BLaER1 treated with 17β-estradiol and CSF1 and Interleukin-3, amounts not matched to agents 10 nM and 100 nM (cell line): Measurements from ENCODE around the gene NAP1L5.

Experiments
- H3K27ac ChIP-seq, 11 experiments: shearing (Covaris generic); formaldehyde crosslinking; 2 replicates each; pipeline ENCODE4 v1.8.1; 2022
- H3K27me3 ChIP-seq, 11 experiments: shearing (Covaris generic); formaldehyde crosslinking; 2 replicates each; pipeline ENCODE4 v1.8.1; 2022
- H3K36me3 ChIP-seq, 11 experiments: shearing (Covaris generic); formaldehyde crosslinking; 2 replicates each; pipeline ENCODE4 v1.8.1; 2022
- H3K4me1 ChIP-seq, 10 experiments: shearing (Covaris generic); formaldehyde crosslinking; 2 replicates each; pipeline ENCODE4 v1.8.1; 2022
- H3K4me2 ChIP-seq, 11 experiments: shearing (Covaris generic); formaldehyde crosslinking; 2 replicates each; pipeline ENCODE4 v1.8.1; 2022
- H3K4me3 ChIP-seq, 10 experiments: shearing (Covaris generic); formaldehyde crosslinking; 2 replicates each; pipeline ENCODE4 v1.8.1; 2022
- H3K9ac ChIP-seq, 11 experiments: shearing (Covaris generic); formaldehyde crosslinking; 2 replicates each; pipeline ENCODE4 v1.8.1; 2022
- H3K9me3 ChIP-seq, 11 experiments: shearing (Covaris generic); formaldehyde crosslinking; replicated peaks in 1 of 11; 2 replicates each; pipeline ENCODE4 v1.8.1; 2022
- H4K20me1 ChIP-seq, 11 experiments: shearing (Covaris generic); formaldehyde crosslinking; 2 replicates each; pipeline ENCODE4 v1.8.1; 2022
- Cebpa-rat ChIP-seq, 11 experiments: shearing (Covaris generic); IDR thresholded peaks; 2 replicates each; pipeline ENCODE4 v1.8.1; 2022

The NAP1L5 gene, protein sequence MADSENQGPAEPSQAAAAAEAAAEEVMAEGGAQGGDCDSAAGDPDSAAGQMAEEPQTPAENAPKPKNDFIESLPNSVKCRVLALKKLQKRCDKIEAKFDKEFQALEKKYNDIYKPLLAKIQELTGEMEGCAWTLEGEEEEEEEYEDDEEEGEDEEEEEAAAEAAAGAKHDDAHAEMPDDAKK

DNA sequence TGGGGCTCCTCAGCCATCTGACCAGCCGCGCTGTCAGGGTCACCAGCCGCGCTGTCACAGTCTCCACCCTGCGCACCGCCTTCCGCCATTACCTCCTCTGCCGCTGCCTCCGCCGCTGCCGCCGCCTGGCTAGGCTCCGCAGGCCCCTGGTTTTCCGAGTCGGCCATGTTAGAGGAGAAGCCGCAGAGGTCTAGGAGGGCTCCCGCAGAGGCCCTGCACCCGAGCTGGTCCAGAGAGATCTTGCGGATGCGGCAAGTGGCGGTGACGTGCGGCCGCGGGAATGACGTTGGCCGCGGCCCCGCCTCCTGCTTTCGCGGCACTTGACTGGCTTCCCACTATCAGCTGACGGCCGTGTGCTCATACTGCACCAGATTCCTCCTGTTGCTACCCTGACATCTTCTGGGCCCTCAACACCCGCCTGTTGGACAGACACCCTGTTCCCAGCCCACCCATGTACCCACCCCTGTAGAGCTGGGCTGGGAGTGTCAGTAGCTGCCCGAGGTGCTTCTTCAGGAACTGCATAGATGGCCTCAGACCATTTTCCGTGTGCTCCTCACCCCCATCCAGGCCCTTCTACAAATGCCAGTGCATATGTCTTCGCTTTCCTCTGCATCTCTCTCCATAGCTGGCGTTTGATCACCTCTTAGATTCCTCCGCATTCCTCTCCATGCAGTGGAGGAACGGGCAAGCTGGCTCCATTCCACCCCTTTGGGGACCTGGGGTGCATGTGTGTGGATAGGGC is at the start of gene NAP1L5:
Gene NAP1L5 (minus strand): TSS at position 242 of the 742 bp plus-strand sequence. CDS start 75 bp downstream, at position 167.
- Histone ChIP-seq H3K4me3 (peak within 1 kb of the TSS; percentile 59 to 76 (median 69)), H3K27me3 (no peaks in the 10 kb centered on the region), H3K4me2 (peak within 1 kb of the TSS; percentile 54 to 88 (median 73)), H3K9ac (peak within 1 kb of the TSS; percentile 53 to 74 (median 71)), H3K9me3 (peaks cover 0 to 6% (median 0%) of the 10 kb centered on the region in 11 experiments; a peak in 6 of 22 replicates), H3K4me1 (peaks cover 0 to 4% (median 0%) of the 10 kb centered on the region in 10 experiments; a peak in 2 of 20 replicates), H3K27ac (peak within 1 kb of the TSS in 9 of 11 experiments; percentile 33 to 61 (median 48); a peak in 15 of 22 replicates), H4K20me1 (no peaks in the 10 kb centered on the region), H3K36me3 (peaks cover 0 to 55% (median 4%) of the 10 kb centered on the region in 11 experiments; a peak in 9 of 22 replicates)
- TF ChIP-seq Cebpa-rat (IDR thresholded peaks at IDR 0.05), result no peak

DNA sequence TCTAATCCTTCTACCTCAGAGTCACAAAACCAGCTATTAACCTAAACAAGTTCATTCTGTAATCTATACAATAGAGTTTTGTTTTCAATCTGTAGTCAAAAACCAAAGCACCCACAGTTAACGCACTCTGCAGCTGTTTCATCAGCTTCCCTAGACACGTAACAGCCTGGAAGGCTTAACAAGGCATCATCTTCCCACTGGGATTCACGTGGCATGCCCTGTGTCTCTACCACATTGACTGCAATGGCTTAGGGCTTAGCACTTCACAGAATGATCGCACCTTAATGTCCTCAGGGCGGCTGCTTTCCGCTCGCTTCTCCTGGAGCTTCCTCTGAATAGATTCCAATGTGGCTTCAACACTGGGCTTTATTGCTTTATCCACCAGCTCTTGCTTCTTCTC is 49.7 kb upstream of the NAP1L5 start:
- Histone ChIP-seq H3K9ac (no peak overlapping the region), H3K4me3 (no peak overlapping the region), H3K27ac (no peak overlapping the region), H3K36me3 (peaks cover 0 to 100% (median 0%) of the 10 kb centered on the region in 11 experiments; a peak in 9 of 22 replicates), H3K4me2 (no peak overlapping the region), H3K27me3 (no peaks in the 10 kb centered on the region), H4K20me1 (peaks cover 0 to 5% (median 0%) of the 10 kb centered on the region in 11 experiments; a peak in 3 of 22 replicates), H3K9me3 (0 out of 22 replicates have a peak, but pooled peaks cover 0 to 5% (median 0%) of the 10 kb centered on the region in 11 experiments), H3K4me1 (peaks cover 0 to 14% (median 10%) of the 10 kb centered on the region in 10 experiments; a peak in 15 of 20 replicates)
- no peak for TF ChIP-seq Cebpa-rat (IDR thresholded peaks at IDR 0.05)

DNA sequence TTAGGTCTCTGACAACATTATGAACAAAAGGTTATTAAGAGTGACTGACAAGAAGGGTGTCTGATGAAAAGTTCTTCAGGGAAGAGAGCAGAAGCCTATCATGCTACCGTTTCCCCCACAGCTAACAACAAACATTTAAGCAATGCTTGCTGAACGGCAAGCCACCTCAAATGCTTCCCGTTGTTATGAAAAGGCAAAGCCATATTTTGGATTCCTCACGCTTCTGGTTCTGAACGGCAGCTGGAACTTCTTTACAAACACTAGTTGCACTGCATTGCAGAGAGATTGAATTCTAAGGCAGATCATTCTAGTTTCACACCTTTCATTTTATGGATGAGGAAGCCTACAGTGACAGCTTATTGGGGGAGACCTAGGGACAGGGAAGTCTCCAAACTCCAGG is 48.6 kb upstream of the NAP1L5 start:
- Histone ChIP-seq H3K4me1 (peaks cover 0 to 20% (median 17%) of the 10 kb centered on the region in 10 experiments; a peak in 15 of 20 replicates), H3K36me3 (peaks cover 0 to 100% (median 0%) of the 10 kb centered on the region in 11 experiments; a peak in 9 of 22 replicates), H3K9ac (no peak overlapping the region), H4K20me1 (peaks cover 0 to 16% (median 0%) of the 10 kb centered on the region in 11 experiments; a peak in 3 of 22 replicates), H3K4me3 (no peak overlapping the region), H3K9me3 (0 out of 22 replicates have a peak, but pooled peaks cover 0 to 5% (median 0%) of the 10 kb centered on the region in 11 experiments), H3K27ac (no peak overlapping the region), H3K4me2 (no peak overlapping the region), H3K27me3 (no peaks in the 10 kb centered on the region)
- TF ChIP-seq Cebpa-rat (IDR thresholded peaks at IDR 0.05), result no peak

DNA sequence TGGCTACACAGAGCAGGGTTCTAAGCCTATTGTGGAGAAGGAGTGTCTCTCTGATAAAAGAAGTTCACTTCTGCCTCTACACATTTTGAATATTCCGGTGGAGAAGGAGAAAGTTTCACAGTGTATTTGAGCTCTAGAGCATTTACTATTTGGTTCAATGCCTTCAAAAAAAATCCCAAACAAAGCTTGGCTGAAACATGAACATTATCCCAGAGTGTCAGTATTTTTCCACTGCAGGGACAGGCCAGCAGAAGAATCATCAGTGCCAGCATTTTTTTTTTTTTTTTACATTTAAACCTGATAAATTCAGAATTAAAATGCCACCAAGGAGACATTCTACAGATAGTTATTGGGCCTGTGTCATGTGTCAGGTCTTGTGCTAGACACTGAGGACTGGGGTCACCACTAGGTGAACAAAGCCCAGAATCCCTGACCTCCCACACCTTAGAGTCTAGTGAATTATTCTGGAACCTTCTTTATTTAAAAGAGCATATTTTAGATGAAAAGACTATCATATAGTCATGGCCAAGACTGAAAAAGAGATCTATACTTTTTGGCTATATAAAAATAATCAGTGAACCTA is 48.0 kb upstream of the NAP1L5 start:
- 0 out of 22 replicates have a peak, but pooled peaks cover 0 to 5% (median 0%) of the 10 kb centered on the region in 11 experiments for H3K9me3 ChIP-seq
- H3K4me1 ChIP-seq, result peaks cover 0 to 20% (median 17%) of the 10 kb centered on the region in 10 experiments; a peak in 15 of 20 replicates
- H3K27ac ChIP-seq, result no peak overlapping the region
- no peak for TF ChIP-seq Cebpa-rat (IDR thresholded peaks at IDR 0.05)
- no peak overlapping the region for H3K4me3 ChIP-seq
- peaks cover 0 to 21% (median 0%) of the 10 kb centered on the region in 11 experiments; a peak in 3 of 22 replicates for H4K20me1 ChIP-seq
- no peak overlapping the region for H3K9ac ChIP-seq
- H3K27me3 ChIP-seq, result no peaks in the 10 kb centered on the region
- peaks cover 0 to 100% (median 0%) of the 10 kb centered on the region in 11 experiments; a peak in 9 of 22 replicates for H3K36me3 ChIP-seq
- no peak overlapping the region for H3K4me2 ChIP-seq

DNA sequence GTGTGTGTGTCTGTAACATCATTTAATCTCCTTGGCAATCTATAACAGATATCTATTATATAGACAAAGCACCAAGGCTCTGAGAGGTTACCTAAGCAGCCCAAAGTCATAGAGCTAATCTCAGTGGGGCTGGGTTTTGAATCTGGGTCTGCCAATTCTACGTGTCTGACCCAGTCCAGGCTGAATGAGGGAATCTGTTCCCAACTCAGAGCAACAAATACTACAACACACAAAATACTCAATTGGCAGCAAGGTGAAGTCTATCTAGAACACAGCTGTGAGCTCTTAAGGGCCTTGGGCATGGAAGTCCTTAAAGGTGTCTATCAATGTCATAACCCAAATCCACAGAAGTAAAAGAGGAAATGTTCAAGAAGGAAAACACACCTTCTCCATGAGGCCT is 47.5 kb upstream of the NAP1L5 start:
- no peak for TF ChIP-seq Cebpa-rat (IDR thresholded peaks at IDR 0.05)
- Histone ChIP-seq H3K4me2 (no peak overlapping the region), H3K27ac (no peak overlapping the region)

DNA sequence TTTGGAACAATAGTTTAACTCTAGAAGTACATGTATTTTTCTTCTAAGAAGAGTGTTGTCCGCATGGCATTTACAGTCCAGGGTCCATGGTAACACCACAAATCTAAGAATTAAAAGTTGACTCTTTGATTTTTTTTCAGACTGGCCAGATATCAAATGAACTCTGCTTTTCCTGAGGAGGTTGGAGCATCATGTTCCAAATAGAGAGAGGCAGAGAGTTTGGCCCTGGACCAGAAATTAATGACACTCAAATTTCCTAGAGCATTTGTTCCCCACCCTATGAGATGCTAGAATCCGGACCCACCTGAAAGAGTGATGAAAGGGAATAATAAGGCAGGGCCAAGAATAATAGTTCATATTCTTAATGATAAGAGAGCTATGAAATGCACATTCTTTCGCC is 47.0 kb upstream of the NAP1L5 start:
- Histone ChIP-seq H3K9me3 (0 out of 22 replicates have a peak, but pooled peaks cover 0 to 5% (median 0%) of the 10 kb centered on the region in 11 experiments), H3K27ac (no peak overlapping the region), H4K20me1 (peaks cover 0 to 24% (median 0%) of the 10 kb centered on the region in 11 experiments; a peak in 3 of 22 replicates), H3K4me3 (no peak overlapping the region), H3K4me1 (peaks cover 0 to 20% (median 17%) of the 10 kb centered on the region in 10 experiments; a peak in 15 of 20 replicates), H3K4me2 (no peak overlapping the region), H3K9ac (no peak overlapping the region), H3K36me3 (peaks cover 0 to 100% (median 0%) of the 10 kb centered on the region in 11 experiments; a peak in 9 of 22 replicates), H3K27me3 (no peaks in the 10 kb centered on the region)
- no peak for TF ChIP-seq Cebpa-rat (IDR thresholded peaks at IDR 0.05)

More for the DNA sequence above, 47.5 kb upstream of the NAP1L5 start:
- Histone ChIP-seq H3K36me3 (peaks cover 0 to 100% (median 0%) of the 10 kb centered on the region in 11 experiments; a peak in 9 of 22 replicates), H3K4me1 (peaks cover 0 to 20% (median 17%) of the 10 kb centered on the region in 10 experiments; a peak in 15 of 20 replicates), H3K9ac (no peak overlapping the region), H3K9me3 (0 out of 22 replicates have a peak, but pooled peaks cover 0 to 5% (median 0%) of the 10 kb centered on the region in 11 experiments), H3K27me3 (no peaks in the 10 kb centered on the region), H3K4me3 (no peak overlapping the region), H4K20me1 (peaks cover 0 to 24% (median 0%) of the 10 kb centered on the region in 11 experiments; a peak in 3 of 22 replicates)

DNA sequence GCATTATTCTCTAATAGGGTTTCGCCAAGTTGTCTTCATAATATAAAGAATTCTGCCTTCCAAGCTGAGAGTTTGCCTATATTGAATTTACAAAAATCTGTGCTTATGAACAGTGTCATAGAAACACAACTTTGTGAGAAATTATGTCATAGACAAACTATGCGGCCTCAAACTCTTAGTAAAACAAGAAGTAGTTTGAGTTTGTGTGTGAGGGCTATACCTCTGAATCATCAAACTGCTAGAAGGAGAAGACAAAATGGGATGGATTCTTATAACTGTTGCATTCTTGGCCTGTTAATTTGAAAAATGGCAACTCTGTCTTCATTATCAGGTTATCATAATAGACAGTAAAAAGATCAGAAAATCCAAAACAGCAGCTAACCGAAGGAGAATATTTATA is 46.1 kb upstream of the NAP1L5 start:
- no peak overlapping the region for H3K27ac ChIP-seq
- no peak overlapping the region for H3K9ac ChIP-seq
- no peaks in the 10 kb centered on the region for H3K9me3 ChIP-seq
- TF ChIP-seq Cebpa-rat (IDR thresholded peaks at IDR 0.05), result no peak
- peaks cover 0 to 100% (median 0%) of the 10 kb centered on the region in 11 experiments; a peak in 9 of 22 replicates for H3K36me3 ChIP-seq
- H3K4me3 ChIP-seq, result no peak overlapping the region
- H3K4me2 ChIP-seq, result peak overlapping the region in 1 of 11 experiments; percentile 53; a peak in 3 of 22 replicates
- peaks cover 0 to 28% (median 0%) of the 10 kb centered on the region in 11 experiments; a peak in 3 of 22 replicates for H4K20me1 ChIP-seq
- H3K4me1 ChIP-seq, result peaks cover 0 to 20% (median 17%) of the 10 kb centered on the region in 10 experiments; a peak in 15 of 20 replicates
- H3K27me3 ChIP-seq, result no peaks in the 10 kb centered on the region

DNA sequence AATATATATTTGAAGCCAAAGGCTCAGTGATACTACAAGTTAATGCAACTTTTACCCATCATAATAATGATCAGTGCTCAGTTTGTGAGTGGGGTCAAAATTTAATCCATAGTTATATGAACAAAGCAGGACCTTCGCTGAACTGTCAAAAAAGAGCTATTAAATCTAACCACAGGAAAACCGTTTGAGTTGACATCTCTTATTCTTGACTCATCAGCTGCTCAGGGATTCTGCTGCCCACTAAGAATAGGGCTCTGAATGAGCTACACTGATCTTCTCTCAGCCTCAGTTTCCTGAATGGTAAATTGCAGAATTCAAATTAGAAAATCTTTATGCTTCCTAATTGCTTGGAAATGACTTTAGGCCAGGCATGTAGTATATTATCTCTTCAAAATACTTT is 44.9 kb upstream of the NAP1L5 start:
- Histone ChIP-seq H3K9me3 (no peaks in the 10 kb centered on the region), H3K36me3 (peaks cover 0 to 100% (median 0%) of the 10 kb centered on the region in 11 experiments; a peak in 9 of 22 replicates), H3K27ac (no peak overlapping the region; a peak in 1 of 22 replicates), H3K9ac (no peak overlapping the region), H4K20me1 (peaks cover 0 to 39% (median 0%) of the 10 kb centered on the region in 11 experiments; a peak in 4 of 22 replicates), H3K4me1 (peaks cover 0 to 29% (median 25%) of the 10 kb centered on the region in 10 experiments; a peak in 16 of 20 replicates), H3K4me2 (peak overlapping the region in 8 of 11 experiments; percentile 25 to 75 (median 54); a peak in 16 of 22 replicates), H3K27me3 (no peaks in the 10 kb centered on the region), H3K4me3 (no peak overlapping the region)
- no peak for TF ChIP-seq Cebpa-rat (IDR thresholded peaks at IDR 0.05)
